Astrocyte (in vitro differentiated cells and primary cell): Measurements from ENCODE around the gene ETFA. TPM values are rescaled to one million over a fixed set of nuclear protein-coding genes. Genes with fewer than 3 reads are reported as not detected.

Experiments
- DNase-seq: peaks from one replicate; pipeline ENCODE4 v3.0.0-alpha.2; 2010; ENCODE audit warnings: low read depth
- FAIRE-seq: peaks from 2 replicates; lab custom pipeline; 2011; peaks lifted over from hg19 to GRCh38; lab: Jason Lieb, UNC
- H2AFZ ChIP-seq: 2 replicates; pipeline ENCODE4 v1.6.0; 2012; ENCODE audit warnings: low read depth, low read length, inconsistent platforms
- H3K27ac ChIP-seq: 2 replicates; pipeline ENCODE4 v1.5.1; 2011; ENCODE audit warnings: low read depth, low read length, inconsistent platforms
- H3K27me3 ChIP-seq: 2 replicates; pipeline ENCODE4 v1.6.0; 2011; ENCODE audit warnings: low read length, inconsistent platforms; ENCODE audit not compliant: insufficient read depth
- H3K36me3 ChIP-seq: 2 replicates; pipeline ENCODE4 v1.5.1; 2011; ENCODE audit warnings: low read length, inconsistent platforms; ENCODE audit not compliant: insufficient read depth
- H3K4me1 ChIP-seq: 2 replicates; pipeline ENCODE4 v1.5.1; 2011; ENCODE audit warnings: low read length, inconsistent platforms; ENCODE audit not compliant: insufficient read depth
- H3K4me2 ChIP-seq: 2 replicates; pipeline ENCODE4 v1.6.0; 2012; ENCODE audit warnings: low read length, inconsistent platforms
- H3K4me3 ChIP-seq: 2 replicates; pipeline ENCODE4 v1.5.1; 2011; ENCODE audit warnings: low read depth, mild to moderate bottlenecking, low read length, inconsistent platforms; ENCODE audit not compliant: insufficient read depth
- H3K79me2 ChIP-seq: 2 replicates; pipeline ENCODE4 v1.6.0; 2012; ENCODE audit warnings: mild to moderate bottlenecking, low read length, inconsistent platforms; ENCODE audit not compliant: insufficient read depth
- H3K9ac ChIP-seq: 2 replicates; pipeline ENCODE4 v1.6.0; 2012; ENCODE audit warnings: mild to moderate bottlenecking, low read length, inconsistent platforms
- H3K9me3 ChIP-seq: 2 replicates; pipeline ENCODE4 v1.5.1; 2012; ENCODE audit warnings: low read depth, mild to moderate bottlenecking, low read length, inconsistent platforms; ENCODE audit not compliant: insufficient read depth
- H4K20me1 ChIP-seq: 2 replicates; pipeline ENCODE4 v1.6.0; 2012; ENCODE audit warnings: low read length, inconsistent platforms; ENCODE audit not compliant: insufficient read depth
- H3K27ac Mint-ChIP-seq: one replicate; pipeline ENCODE4 v1.8.0; 2021; ENCODE audit warnings: mild to moderate bottlenecking, mixed read lengths; ENCODE audit not compliant: unreplicated experiment
- H3K27me3 Mint-ChIP-seq: one replicate; pipeline ENCODE4 v1.8.0; 2021; ENCODE audit warnings: low read depth, mixed read lengths; ENCODE audit not compliant: unreplicated experiment
- H3K36me3 Mint-ChIP-seq: one replicate; pipeline ENCODE4 v1.8.0; 2021; ENCODE audit warnings: low read depth, mixed read lengths; ENCODE audit not compliant: unreplicated experiment
- H3K4me1 Mint-ChIP-seq: one replicate; pipeline ENCODE4 v1.8.0; 2021; ENCODE audit warnings: low read depth, mixed read lengths; ENCODE audit not compliant: unreplicated experiment
- H3K4me3 Mint-ChIP-seq: one replicate; pipeline ENCODE4 v1.8.0; 2021; ENCODE audit warnings: mild to moderate bottlenecking, moderate library complexity, mixed read lengths; ENCODE audit not compliant: unreplicated experiment
- H3K9me3 Mint-ChIP-seq: one replicate; pipeline ENCODE4 v1.8.0; 2021; ENCODE audit warnings: mild to moderate bottlenecking, mixed read lengths; ENCODE audit not compliant: unreplicated experiment
- CTCF ChIP-seq: IDR thresholded peaks from 2 replicates; pipeline ENCODE4 v1.5.1; 2011; ENCODE audit warnings: low read depth, mild to moderate bottlenecking, inconsistent platforms, low read length, moderate library complexity; ENCODE audit not compliant: insufficient read depth
- EZH2 ChIP-seq: IDR thresholded peaks from 2 replicates; pipeline ENCODE4 v1.6.1; 2012; ENCODE audit warnings: mild to moderate bottlenecking, low read length, inconsistent platforms; ENCODE audit not compliant: insufficient read depth
- total RNA-seq: library from RNA; stranded (reverse); gene quantifications from 2 replicates; pipeline ENCODE4 v1.2.1, GENCODE V29; 2021

The ETFA gene
- total RNA-seq, 1 donor from 2014 or later = 126 TPM

- Mint-ChIP-seq H3K9me3 (no peaks in the 10 kb centered on the region), H3K4me1 (peaks cover 8% of the 10 kb centered on the region), H3K36me3 (peaks cover 4% of the 10 kb centered on the region), H3K27me3 (peaks cover 30% of the 10 kb centered on the region), H3K4me3 (no peak overlapping the region), H3K27ac (no peak overlapping the region)
- Histone ChIP-seq H3K79me2 (no peaks in the 10 kb centered on the region), H2AFZ (no peak overlapping the region), H3K9ac (no peak overlapping the region), H3K4me3 (no peak overlapping the region), H4K20me1 (no peaks in the 10 kb centered on the region), H3K4me2 (no peak overlapping the region), H3K27ac (no peak overlapping the region), H3K4me1 (peaks cover 4% of the 10 kb centered on the region), H3K36me3 (no peaks in the 10 kb centered on the region), H3K27me3 (peaks cover 13% of the 10 kb centered on the region), H3K9me3 (no peaks in the 10 kb centered on the region)
- TF ChIP-seq EZH2 = no peak
- FAIRE-seq (no peak), DNase-seq (no peak)
Observed at GRCh38 chr15:76174654-76175053, 136.6 kb downstream of the ETFA start.

- H4K20me1 ChIP-seq = no peaks in the 10 kb centered on the region
- FAIRE-seq (no peak), DNase-seq (no peak)
- no peak overlapping the region for H3K4me3 ChIP-seq
- peaks cover 4% of the 10 kb centered on the region for H3K4me1 ChIP-seq
- Mint-ChIP-seq H3K4me1 (peaks cover 16% of the 10 kb centered on the region), H3K27ac (no peak overlapping the region), H3K27me3 (peaks cover 31% of the 10 kb centered on the region), H3K9me3 (no peaks in the 10 kb centered on the region), H3K4me3 (no peak overlapping the region), H3K36me3 (peaks cover 4% of the 10 kb centered on the region)
- no peak overlapping the region for H3K9ac ChIP-seq
- H3K27me3 ChIP-seq = peaks cover 1% of the 10 kb centered on the region
- no peaks in the 10 kb centered on the region for H3K9me3 ChIP-seq
- no peak overlapping the region for H2AFZ ChIP-seq
- no peak overlapping the region for H3K4me2 ChIP-seq
- H3K36me3 ChIP-seq = no peaks in the 10 kb centered on the region
- TF ChIP-seq EZH2 (no peak), CTCF (no peak)
- H3K79me2 ChIP-seq = no peaks in the 10 kb centered on the region
- no peak overlapping the region for H3K27ac ChIP-seq
Observed at GRCh38 chr15:76173317-76173834, 137.9 kb downstream of the ETFA start.

- peaks cover 25% of the 10 kb centered on the region for H3K27me3 Mint-ChIP-seq
- H3K9me3 Mint-ChIP-seq = no peaks in the 10 kb centered on the region
- Histone ChIP-seq H3K4me1 (no peaks in the 10 kb centered on the region), H2AFZ (no peak overlapping the region), H3K9ac (no peak overlapping the region), H3K79me2 (no peaks in the 10 kb centered on the region), H3K9me3 (no peaks in the 10 kb centered on the region), H3K27ac (no peak overlapping the region), H3K27me3 (no peaks in the 10 kb centered on the region), H3K36me3 (no peaks in the 10 kb centered on the region), H4K20me1 (no peaks in the 10 kb centered on the region), H3K4me2 (no peak overlapping the region), H3K4me3 (no peak overlapping the region)
- no peak for TF ChIP-seq EZH2
- no peak for TF ChIP-seq CTCF
- DNase-seq (no peak), FAIRE-seq (no peak)
- H3K27ac Mint-ChIP-seq = no peak overlapping the region
- peaks cover 12% of the 10 kb centered on the region for H3K4me1 Mint-ChIP-seq
- H3K4me3 Mint-ChIP-seq = no peak overlapping the region
- H3K36me3 Mint-ChIP-seq = peaks cover 4% of the 10 kb centered on the region
Observed at GRCh38 chr15:76172782-76173181, 138.5 kb downstream of the ETFA start.
